Fibroblast of skin of left quadriceps (primary cell): ENCODE measurements around the gene LRRC15.
A peak's percentile ranks its signal among the peaks of the same experiment; 100 is the strongest.

Source experiments
- DNase-seq, 2 experiments: peaks; one replicate each; pipeline ENCODE4 v3.0.0-alpha.2; 2013; ENCODE audit warnings: low read depth in 2 of 2

The LRRC15 gene

DNA sequence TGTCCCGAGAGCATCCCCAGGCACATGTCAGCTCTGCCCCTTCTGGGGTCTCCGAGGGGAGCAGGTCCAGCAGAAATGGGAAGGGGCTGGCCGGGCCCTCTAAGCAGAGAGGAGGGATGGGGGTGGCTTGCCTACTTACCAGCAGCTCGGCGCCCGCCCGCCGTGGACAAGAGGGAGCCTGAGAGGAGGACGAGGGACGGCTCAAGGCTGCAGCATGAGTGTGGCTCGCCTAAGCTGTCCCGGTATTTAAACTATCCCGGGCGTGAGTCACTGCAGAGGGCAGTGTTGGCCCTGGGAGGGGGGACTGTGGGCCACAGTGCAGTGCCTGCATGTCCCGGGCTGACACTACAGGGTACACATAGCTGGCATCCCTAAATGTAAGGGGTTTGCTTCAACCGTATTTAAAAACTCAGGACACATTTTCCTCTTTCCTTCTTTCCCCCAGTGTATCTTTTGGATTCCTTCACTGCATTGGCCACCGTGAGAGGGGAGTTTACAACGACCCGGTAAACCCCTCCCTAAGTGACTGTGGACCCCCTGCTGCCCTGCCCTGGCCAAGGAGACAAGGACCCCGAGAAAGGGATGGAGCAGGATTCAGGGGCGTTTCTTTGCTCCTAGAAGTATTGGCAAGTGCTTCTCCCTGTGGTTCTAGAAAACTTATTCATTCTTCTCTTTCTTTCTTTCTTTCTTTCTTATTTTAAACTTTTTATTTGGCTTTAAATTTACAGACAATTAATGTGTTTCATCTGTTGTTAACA is at the start of gene LRRC15:
Gene LRRC15, minus strand, starts transcription at position 222 of the 758 bp plus-strand sequence. CDS start 8,700 bp downstream, outside the sequence.
- no peak for DNase-seq

DNA sequence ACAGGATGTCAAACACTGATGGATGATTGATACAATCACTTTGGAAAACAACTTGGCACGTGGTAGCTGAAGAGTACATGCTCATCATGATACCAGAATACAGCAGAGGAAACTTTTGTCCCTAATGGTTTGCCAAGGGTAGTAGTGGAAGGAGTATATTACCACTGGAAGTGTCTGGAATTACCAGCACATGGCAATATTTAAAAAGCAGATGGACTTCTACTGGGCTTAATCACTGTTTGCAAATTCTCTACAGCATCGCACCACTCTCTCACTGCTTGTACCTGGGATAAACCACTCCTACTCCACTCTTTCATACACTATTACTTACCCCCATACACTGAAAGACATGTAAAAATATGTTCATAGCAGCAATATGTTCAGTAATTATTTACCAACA is 49.1 kb upstream of the LRRC15 start:
- DNase-seq: no peak

DNA sequence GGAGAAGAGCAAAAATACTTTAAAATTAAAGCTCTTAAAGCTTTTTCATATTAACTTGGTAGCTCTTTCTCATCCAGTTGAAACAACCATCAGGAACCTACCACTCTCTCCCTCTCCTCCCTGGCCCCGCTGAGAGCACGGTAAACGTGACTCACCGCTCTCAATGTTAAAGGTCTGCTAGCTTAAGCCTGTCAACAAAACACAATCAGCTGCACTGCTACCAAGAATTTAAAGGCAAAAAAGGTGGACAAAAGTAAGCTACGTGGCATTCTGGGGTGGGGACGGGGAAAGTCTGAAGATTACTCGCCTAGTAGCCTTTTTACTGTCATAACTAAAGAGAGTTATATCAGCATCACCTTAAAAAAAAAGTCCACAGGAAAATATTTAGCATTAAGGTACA is 37.9 kb upstream of the LRRC15 start:
- DNase-seq: no peak

DNA sequence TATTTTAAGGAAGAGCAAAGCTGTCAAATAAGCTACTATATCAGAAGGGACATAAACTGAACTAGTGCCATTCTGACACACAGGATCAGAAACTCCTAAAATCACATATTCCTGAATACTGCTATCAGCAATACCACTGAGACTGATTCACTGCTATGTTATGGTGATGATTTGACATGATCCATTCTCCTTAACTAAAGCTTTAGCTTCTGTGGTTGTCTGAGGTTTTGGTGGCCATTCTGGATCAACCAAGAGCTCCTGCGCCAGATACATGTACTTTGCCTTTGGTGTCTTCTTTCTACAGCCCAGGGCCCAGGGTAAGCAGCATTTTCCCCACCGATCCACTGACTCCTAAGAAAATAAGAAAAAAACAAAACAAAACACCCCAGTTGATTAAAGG is 36.2 kb upstream of the LRRC15 start:
- no peak for DNase-seq

DNA sequence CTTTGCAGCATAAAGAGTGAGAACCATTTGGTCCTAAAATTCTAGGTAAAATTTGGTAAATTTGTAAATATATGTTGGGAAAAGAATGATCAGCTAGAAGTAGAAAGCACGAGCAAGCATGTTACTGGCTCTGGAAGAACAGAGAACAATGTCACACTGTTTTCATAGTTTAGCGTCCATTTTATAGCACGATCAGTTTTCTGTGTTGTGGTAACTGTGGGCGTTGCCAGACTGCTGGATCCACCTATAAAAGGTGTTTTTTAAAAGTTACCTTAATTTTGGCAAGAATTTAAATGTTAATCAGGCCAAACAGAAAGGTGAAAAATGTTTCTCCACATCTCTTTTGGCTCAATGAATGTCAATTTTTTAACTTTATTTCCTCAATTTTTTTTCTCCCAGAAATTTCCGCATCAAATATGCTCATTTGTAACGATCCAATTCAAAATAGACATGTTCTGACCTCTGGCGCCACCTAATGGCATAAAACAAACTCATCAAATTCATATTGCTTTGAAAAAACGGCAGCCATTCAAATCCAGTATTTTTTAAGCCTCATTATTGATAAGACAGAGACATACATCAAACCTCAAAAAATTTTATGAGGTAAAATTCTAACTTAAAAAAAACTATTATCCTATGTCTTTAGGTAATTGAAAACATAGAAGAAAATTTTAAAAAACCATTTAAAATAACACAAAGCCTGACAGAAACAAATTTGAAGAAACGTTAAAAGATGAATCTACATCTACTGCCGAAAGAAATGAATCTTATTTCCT is 35.0 kb upstream of the LRRC15 start:
- DNase-seq: peak; percentile 33 to 40

DNA sequence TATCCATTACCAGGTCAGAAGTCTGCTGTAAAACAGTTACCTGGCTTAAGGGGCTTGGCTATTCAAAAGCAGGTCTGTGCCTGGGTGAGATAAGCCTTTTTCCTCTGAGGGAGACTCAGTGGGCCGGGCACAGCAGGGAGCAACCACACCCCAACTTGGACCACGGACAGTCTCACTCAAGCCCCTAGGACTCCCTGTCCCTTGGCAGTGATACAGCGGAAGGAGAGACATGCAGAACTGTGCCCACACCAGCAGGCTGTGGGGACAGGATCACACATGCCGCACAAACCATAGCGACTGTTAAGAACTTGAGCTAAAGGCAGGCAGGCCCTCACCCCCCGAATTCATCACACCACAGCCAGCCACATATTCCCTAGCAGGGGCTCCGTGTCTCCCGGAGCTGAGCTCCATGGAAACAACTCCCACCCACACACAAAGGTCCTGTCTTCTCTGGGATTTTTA is 32.4 kb upstream of the LRRC15 start:
- no peak for DNase-seq

DNA sequence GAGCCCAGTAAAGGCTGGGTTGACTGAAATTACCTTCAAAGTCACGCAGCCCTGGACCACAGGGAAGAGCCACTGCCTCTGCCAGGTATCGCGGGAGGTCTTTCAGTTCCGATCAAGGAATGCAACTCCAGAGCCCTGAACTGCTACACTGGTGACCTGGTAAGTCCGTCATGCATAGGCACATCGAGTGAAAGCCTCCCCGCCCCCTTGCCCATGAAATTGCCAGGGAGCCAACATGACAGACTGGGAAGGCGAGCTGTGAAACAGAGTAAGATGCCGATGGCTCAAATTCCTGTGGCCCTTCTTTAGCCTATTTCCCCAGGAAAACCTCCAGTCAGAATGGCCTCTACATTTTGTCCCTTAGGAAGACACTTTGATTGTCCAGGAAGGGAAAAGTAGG is 31.8 kb upstream of the LRRC15 start:
- no peak for DNase-seq

DNA sequence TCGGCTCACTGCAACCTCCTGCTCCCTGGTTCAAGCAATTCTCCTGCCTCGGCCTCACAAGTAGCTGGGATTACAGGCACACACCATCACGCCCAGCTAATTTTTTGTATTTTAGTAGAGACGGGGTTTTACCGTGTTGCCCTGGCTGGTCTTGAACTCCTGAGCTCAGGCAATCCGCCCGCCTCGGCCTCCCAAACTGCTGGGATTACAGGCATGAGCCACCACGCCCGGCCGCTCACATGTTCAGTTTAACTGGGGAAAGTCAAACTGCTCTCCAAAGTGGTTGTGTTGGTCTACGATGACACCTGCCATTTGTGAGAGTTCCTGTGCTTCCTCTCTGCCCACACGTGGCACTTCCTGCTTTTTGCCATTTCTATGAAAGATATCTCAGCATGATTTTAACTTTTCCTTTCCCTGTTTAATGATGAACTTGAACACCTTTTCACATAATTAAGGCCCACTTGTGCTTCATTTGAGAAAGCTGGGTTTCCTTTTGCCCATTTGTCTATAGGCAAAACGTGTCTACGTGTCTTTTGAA is 30.4 kb upstream of the LRRC15 start:
- DNase-seq: no peak

DNA sequence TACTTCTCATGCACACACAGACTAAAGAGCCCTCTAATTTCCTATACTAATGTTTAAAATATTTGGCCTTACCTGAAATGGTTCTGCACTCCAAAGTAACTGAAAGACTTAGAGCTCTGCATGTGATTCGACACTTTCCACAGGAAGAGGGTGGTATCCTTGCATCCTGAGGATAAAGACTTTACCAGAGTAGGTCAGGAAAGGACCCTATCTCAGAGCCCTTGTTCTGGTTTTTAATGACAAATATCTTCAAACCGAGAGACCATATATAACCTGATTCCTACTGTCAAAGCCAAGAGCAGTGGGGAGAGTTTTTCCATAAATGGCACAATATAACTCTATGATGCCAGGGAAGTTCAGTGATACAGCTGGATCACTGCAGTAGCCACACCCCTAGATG is 29.6 kb upstream of the LRRC15 start, which contains the start of gene GP5:
Gene GP5, minus strand, starts transcription at position 101 of the 400 bp plus-strand sequence. CDS start 984 bp downstream, outside the sequence.
- no peak for DNase-seq

DNA sequence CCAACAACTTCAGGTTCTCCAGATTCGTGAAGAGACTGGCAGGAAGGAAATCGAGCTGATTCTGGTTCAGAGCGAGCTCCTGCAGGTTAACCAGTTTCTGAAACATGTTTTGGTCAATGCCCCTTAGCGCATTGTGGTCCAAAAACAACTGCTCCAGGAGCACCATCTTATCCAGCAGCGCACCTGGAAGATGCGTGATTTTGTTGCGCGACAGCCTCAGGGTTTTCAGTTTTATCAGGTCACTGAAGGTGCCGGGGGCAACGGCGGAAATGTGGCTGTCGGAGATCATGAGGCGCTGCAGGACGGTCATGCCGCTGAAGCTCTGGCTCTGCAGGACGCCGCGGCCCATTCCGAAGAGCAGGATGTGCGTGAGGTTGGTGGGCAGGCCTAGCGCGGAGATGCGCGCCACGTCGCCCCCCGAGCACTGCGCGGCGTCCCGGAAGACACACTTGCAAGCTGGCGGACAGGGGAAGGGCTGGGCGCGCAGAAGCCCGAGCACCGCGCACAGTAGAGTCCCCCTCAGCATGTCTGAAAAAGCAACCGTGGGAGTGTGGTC is 28.3 kb upstream of the LRRC15 start:
- no peak for DNase-seq

DNA sequence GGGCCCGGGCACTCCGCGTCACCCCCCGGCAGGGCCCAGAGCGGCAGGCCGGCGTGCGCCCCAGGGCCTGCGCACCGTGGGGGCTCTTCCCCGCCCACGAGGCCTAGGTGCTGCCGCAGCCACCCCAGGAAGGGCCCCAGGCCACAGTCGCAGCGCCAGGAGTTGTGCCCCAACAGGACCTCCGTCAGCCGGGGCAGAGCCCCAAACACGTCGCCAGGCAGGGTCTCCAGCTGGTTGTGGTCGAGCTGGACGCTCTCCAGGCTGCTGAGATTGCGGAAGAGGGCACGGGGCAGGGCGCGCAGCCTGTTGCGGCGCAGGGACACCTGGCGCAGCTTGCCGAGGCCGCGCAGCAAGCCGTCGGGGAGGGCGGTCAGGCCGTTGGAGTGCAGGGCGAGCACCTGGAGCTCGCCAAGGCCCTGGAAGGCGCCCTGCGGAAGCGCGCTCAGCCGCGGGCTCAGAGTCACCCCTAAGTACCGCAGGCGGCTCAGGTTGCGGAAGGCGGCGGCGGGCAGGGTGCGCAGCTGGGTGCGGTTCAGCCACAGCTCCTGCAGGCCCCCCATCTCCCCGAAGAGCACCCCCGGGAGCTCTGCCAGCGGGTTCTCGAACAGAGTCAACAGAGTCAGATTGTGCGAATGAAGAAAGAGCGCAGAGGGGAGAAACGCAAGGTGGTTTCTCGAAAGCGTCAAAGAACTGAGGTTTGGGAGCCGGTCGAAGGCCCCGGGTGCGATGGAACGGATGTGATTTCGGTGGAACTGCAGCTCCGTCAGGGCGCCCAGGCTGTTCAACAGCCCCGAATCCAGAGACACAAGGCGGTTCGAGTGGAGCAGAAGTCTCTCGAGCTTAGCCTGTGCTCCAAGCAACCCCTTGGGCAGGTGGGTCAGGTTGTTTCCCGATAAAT is 27.6 kb upstream of the LRRC15 start:
- no peak for DNase-seq

DNA sequence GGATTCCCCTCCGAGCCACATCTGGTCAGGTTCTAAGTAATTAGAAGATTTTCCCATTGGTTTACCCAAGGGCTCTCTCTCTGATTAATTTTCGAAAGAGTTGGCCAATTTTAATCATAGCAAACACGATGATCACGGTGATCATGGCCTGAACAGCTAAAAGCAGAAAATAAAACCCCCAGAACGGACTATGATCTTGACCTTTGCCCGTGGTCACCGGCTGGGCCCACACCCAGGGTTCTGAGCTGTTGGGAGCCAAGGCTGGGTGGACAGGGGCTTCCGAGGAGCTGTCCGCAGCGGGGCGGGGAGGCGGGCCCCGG is 27.0 kb upstream of the LRRC15 start:
- DNase-seq: no peak

DNA sequence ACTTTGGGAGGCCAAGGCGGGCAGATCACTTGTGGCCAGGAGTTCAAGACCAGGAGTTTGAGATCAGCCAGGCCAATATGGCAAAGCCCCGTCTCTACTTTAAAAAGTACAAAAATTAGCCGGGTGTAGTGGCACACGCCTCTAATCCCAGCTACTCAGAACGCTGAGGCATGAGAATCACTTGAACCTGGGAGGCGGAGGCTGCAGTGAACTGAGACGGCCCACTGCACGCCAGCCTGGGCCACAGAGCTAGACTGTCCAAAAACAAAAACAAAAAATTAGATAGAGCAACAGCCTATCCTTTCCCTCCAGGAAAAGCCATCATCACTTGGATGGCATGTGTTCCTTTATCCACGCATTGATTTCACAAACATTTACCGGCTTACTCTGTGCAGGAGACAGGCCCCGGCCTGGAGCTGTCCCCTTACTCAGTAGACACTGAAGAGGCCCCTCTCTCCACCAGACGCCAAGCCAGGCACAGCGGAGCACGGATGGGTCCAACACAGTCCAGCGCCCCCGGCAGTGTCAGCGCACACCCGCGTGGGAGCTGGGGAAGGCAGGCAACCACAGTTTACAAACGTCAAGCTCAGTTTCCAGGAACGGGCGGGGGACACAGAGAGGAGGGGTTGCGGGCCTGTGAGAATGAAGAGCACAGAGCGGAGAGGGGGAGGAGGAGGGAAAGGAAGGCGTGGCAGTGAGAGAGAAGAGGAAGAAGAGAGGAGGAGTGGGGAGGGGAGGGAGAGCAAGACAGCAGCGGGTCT is 26.4 kb upstream of the LRRC15 start:
- DNase-seq: peak; percentile 42

DNA sequence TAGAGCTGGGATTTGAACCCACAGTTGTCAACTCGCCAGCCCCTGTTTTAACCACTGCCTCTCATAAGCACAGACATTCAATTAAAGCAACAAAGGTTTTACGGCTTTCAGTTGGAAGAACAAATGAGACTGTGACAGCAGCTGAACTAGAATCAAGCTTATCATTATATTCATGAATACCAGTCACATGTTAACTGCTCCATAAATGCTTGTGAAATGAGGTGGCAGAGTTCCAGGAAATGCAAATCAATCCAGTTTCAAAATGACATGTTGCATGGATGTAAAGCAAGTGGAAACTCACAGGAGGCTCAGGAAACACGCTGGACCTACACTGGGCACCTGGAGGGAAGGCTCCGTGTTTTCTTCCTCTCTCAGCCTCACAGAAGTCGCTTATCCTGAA is 25.7 kb upstream of the LRRC15 start:
- peak; percentile 38 to 44 for DNase-seq

DNA sequence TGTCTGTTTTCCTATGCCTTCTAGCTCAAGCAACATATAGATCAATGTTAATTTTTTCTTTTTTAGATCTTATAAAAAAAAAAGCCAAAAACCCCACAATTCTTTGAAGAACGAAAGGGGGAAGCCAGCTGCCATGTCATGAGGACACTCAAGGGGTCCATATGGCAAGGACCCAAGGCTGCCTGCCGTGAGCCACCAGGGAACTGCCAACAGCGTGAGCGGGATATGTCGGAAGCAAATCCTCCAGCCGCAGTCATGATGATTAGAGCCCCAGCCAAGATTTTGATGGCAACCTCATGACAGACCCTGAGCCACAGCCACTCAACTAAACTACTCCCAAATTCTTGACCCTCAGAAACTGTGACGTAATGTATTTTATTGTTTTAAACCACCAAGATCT is 23.0 kb upstream of the LRRC15 start:
- DNase-seq: no peak

DNA sequence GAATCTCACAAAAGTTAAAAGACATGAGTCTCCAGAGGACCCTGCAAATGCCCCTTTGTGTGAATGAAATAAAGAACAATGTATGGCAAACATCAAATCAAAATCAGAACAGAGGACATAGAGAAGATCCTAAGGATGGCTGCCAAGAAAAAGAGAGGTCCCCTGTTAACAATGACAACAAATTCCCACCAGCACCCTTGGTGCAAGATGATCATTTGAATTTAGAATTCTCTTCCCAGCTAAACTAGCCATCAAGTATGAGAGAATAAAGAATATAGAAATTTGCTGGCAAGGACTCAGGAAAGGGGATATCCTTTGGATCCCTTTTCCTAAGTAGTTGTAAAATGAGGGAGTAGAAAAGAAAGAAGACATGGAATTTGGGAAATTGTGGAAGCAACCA is 21.3 kb upstream of the LRRC15 start:
- DNase-seq: no peak

DNA sequence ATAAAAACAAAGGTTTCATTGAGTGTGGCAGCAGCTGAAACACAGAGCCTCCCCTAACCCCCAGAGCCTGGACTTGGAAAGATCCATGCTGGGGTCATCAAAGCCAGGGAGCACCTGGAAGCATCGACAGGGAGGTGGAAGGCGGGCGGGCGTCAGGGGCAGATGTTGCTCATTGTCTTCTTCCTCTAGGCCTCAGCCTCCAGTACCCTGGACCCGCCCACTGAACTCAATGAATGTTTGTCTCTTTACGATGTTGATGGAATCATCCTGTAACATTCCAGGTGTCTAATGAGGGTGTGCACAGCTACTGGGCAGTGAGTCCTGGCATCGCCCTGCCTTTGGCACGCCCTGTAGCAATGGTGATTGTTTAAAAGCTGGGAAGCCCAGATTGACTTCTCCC is 19.7 kb upstream of the LRRC15 start:
- DNase-seq: no peak

DNA sequence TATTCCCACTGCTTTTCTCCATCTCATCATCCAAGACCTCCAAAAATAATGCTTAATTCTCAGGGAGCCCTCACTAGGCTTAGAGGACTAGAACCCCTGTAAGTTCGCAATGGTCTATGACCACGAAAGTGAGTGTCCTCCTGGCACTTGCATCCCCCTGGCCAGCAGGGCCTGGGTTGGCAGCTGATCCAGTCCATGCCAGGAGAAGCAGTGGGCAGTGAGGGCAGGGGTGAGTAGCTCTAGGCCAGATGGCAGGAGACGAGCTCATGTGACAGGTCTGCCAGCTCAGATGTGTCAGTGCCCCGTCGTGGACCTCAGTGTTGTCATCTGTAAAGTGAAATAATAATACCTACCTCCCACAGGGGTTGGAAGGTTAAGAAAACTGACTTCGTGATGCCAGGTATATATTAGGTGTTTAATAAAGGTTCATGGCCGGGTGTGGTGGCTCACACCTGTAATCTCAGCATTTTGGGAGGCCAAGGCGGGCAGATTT is 18.4 kb upstream of the LRRC15 start:
- no peak for DNase-seq

DNA sequence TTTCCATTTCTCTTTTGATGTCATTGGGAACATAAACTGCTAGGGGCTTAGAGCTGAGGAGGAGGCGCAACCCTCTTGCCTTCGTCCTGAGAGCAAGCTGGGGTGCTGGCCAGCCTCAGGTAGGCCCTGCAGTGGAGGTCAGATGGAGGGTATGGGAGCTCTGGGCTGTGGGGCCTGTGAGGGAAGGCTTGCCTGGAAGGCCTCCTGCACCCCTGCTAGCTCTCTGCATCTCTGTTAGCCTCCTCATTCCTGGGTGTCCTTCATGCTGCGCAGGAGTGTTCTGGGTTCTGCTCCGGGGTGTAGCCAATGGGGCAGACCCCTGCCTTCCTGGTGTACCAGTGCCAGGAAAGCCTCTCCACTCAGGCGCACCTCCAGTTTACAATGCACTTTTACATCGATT is 17.7 kb upstream of the LRRC15 start:
- DNase-seq: no peak

DNA sequence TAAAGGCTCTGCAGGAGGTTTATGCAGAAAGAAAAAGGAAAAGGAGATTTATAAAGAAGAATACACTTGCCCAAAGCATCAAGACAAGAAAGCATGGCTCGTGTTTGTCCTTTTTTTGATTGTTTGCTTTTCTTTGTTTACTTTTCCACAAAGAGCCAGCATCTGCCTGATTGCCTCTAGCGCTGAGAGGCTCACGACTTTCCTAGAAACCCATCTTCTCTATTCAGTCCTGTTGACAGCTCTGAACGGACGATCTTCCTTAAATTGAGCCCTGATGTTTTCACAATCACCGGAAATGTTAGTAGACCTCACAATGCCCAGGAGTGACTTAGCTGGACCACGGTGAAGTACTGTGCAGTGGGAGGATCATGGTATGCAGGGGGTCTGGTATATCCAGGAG is 17.1 kb upstream of the LRRC15 start:
- DNase-seq: no peak

DNA sequence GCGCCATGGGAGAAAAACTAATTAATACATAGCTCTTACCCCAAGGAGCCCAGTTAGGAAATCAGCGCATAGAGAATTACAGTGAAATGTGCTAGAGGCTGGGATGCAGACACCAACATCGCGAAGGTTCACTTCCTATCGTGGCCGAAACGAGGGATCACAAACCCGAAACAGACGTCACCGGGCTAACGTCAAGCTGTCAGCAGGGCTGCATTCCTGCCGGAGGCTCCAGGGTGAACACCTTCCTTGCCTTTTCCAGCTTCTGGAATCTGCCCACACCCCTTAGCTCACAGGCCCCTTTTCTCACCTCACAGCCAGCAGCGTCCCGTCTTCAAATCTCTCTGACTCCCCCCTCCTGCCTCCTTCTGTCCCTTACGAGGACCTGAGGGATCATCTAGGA is 16.5 kb upstream of the LRRC15 start:
- no peak for DNase-seq
